Measurements from ENCODE around the gene IKZF2.

The IKZF2 gene

DNA sequence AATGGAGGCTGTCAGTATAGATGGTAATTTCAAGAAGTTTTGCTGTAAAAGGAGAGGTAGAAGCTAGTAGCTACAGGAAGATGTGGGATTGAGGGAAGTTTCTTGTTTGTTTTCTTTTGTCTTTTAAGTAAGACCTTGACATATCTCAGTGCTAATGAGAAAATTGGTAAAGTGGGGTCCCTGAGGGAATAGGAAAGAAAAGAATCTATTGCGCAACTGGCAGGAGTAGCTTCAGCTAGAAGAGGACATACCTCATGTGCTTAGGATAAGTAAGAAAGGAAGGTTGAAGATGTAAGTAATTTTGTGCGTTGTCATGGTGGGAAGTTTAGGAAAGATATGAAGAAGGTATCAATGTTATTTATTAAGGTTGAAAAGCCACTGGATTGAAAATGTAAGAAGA lies 8.4 kb upstream of the IKZF2 start:
- Histone ChIP-seq H3K9me3 (no peaks in the 10 kb centered on the region), H3K4me1 (no peaks in the 10 kb centered on the region), H3K36me3 (no peaks in the 10 kb centered on the region), H3K27me3 (peaks cover 14% of the 10 kb centered on the region), H3K4me3 (ENCODE audit: low read depth, low read length) (no peak overlapping the region)
- TF ChIP-seq CTCF (IDR thresholded peaks at IDR 0.05; ENCODE audit: low read depth, low read length): no peak
- no peak for DNase-seq

DNA sequence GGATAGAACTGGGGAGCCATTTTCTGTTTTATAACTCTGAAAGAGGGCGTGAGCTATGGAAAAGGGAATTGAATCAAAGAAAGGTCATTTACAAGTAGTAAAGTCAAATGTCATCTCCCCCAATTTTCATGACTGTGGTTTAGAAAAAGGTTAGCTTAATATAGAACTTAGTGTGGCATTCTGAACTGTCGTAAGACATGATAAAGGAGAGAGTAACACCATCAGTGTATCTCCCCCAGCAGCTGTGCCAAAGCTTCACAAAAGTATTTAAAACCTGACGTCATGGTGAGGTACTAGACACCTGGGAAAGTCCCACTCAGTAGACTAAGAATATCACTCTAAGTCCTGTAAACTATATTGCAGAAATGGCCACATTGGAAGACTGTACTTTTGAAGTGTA lies 5.8 kb upstream of the IKZF2 start:
- Histone ChIP-seq H3K4me1 (no peaks in the 10 kb centered on the region), H3K9me3 (no peaks in the 10 kb centered on the region), H3K4me3 (ENCODE audit: low read depth, low read length) (no peak overlapping the region), H3K36me3 (no peaks in the 10 kb centered on the region), H3K27me3 (peaks cover 26% of the 10 kb centered on the region)
- TF ChIP-seq CTCF (IDR thresholded peaks at IDR 0.05; ENCODE audit: low read depth, low read length): no peak
- no peak for DNase-seq

DNA sequence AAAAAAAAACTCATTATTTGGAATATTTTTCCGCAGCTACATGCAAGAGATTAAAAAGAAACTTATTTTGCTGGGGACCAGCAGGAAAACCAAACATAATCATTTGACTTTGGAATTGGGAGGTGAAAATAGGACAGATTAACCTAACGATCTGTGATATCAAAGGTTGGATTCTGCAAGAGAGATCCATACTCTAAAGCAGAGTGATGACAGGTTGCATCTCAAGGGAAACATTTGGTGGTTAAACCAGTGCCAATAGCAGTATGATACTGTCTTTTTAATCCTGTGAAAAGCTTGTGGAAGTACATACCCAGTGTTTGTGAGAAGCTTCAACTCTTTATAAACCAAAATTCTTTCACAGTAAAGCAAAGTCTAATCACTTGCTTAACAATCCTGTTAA lies 5.3 kb upstream of the IKZF2 start:
- peaks cover 31% of the 10 kb centered on the region for H3K27me3 ChIP-seq
- TF ChIP-seq CTCF (IDR thresholded peaks at IDR 0.05; ENCODE audit: low read depth, low read length): no peak
- H3K4me3 ChIP-seq (ENCODE audit: low read depth, low read length): no peak overlapping the region
- no peak for DNase-seq
- H3K9me3 ChIP-seq: no peaks in the 10 kb centered on the region
- H3K4me1 ChIP-seq: no peaks in the 10 kb centered on the region
- no peaks in the 10 kb centered on the region for H3K36me3 ChIP-seq

GRCh38 chr2:213152888-213153287 lies 1.5 kb upstream of the IKZF2 start:
- Histone ChIP-seq H3K9me3 (no peaks in the 10 kb centered on the region), H3K36me3 (no peaks in the 10 kb centered on the region), H3K4me1 (no peaks in the 10 kb centered on the region), H3K4me3 (ENCODE audit: low read depth, low read length) (no peak overlapping the region), H3K27me3 (peaks cover 27% of the 10 kb centered on the region)
- no peak for DNase-seq
- TF ChIP-seq CTCF (IDR thresholded peaks at IDR 0.05; ENCODE audit: low read depth, low read length): no peak

- Histone ChIP-seq H3K9me3 (no peaks in the 10 kb centered on the region), H3K4me3 (ENCODE audit: low read depth, low read length) (peak overlapping the region; percentile 61), H3K27me3 (peaks cover 31% of the 10 kb centered on the region), H3K4me1 (no peaks in the 10 kb centered on the region), H3K36me3 (no peaks in the 10 kb centered on the region)
- peak; percentile 56 for DNase-seq
- TF ChIP-seq CTCF (IDR thresholded peaks at IDR 0.05; ENCODE audit: low read depth, low read length): peak; percentile 24; the same call in 1 of the 2 replicates
These were observed 818 bp upstream of the IKZF2 start for GRCh38 chr2:213152065-213152794.

- H3K36me3 ChIP-seq: no peaks in the 10 kb centered on the region
- H3K4me1 ChIP-seq: no peaks in the 10 kb centered on the region
- H3K27me3 ChIP-seq: peaks cover 33% of the 10 kb centered on the region
- no peak for TF ChIP-seq CTCF (IDR thresholded peaks at IDR 0.05; ENCODE audit: low read depth, low read length)
- H3K4me3 ChIP-seq (ENCODE audit: low read depth, low read length): peak overlapping the region; percentile 87
- no peak for DNase-seq
- no peaks in the 10 kb centered on the region for H3K9me3 ChIP-seq
These were observed 906 bp downstream of the IKZF2 start for GRCh38 chr2:213150315-213151097.
